ENCODE measurements around the gene SHB.
"Not testable (repeated sequence)": the region's sequence is repeated elsewhere in the genome, so short reads cannot be mapped to it uniquely, and the experiment has no call there.

The SHB gene

GRCh38 chr9:37906312-37907239 lies 162.5 kb downstream of the SHB start:
- DNase-seq (ENCODE audit: low read depth in 1 of 2, low spot score in 1 of 2): no peak

- DNase-seq (ENCODE audit: low read depth in 1 of 2, low spot score in 1 of 2): no peak
Observed at GRCh38 chr9:37905776-37906175, 163.3 kb downstream of the SHB start.

GRCh38 chr9:37905131-37905505 lies 163.9 kb downstream of the SHB start:
- DNase-seq (ENCODE audit: low read depth in 1 of 2, low spot score in 1 of 2): no peak

GRCh38 chr9:37904445-37905130 lies 164.4 kb downstream of the SHB start:
- no peak for DNase-seq (ENCODE audit: low read depth in 1 of 2, low spot score in 1 of 2)

- peak; percentile 92 to 98 for DNase-seq (ENCODE audit: low read depth in 1 of 2, low spot score in 1 of 2)
Observed at GRCh38 chr9:37903647-37904444, 165.2 kb downstream of the SHB start, which contains the start of gene SLC25A51. Gene SLC25A51 (minus strand): TSS chr9:37904127. CDS start chr9:37888550, 15,577 bp downstream.

GRCh38 chr9:37902796-37903646 lies 166.0 kb downstream of the SHB start:
- no peak for DNase-seq (ENCODE audit: low read depth in 1 of 2, low spot score in 1 of 2)

GRCh38 chr9:37902131-37902530 lies 166.9 kb downstream of the SHB start:
- DNase-seq (ENCODE audit: low read depth in 1 of 2, low spot score in 1 of 2): no peak

- DNase-seq (ENCODE audit: low read depth in 1 of 2, low spot score in 1 of 2): no peak
Observed at GRCh38 chr9:37899041-37899440, 170.0 kb downstream of the SHB start.

- no peak for DNase-seq (ENCODE audit: low read depth in 1 of 2, low spot score in 1 of 2)
Observed at GRCh38 chr9:37897665-37898064, 171.4 kb downstream of the SHB start.

GRCh38 chr9:37892063-37892462 lies 177.0 kb downstream of the SHB start:
- no peak for DNase-seq (ENCODE audit: low read depth in 1 of 2, low spot score in 1 of 2)

GRCh38 chr9:37891042-37891441 lies 178.0 kb downstream of the SHB start:
- DNase-seq (ENCODE audit: low read depth in 1 of 2, low spot score in 1 of 2): not testable (repeated sequence)

GRCh38 chr9:37889536-37889935 lies 179.5 kb downstream of the SHB start:
- no peak for DNase-seq (ENCODE audit: low read depth in 1 of 2, low spot score in 1 of 2)

- not testable (repeated sequence) for DNase-seq (ENCODE audit: low read depth in 1 of 2, low spot score in 1 of 2)
Observed at GRCh38 chr9:37887977-37888583, 180.9 kb downstream of the SHB start.

GRCh38 chr9:37880916-37881479 lies 188.0 kb downstream of the SHB start:
- no peak for DNase-seq (ENCODE audit: low read depth in 1 of 2, low spot score in 1 of 2)

- no peak for DNase-seq (ENCODE audit: low read depth in 1 of 2, low spot score in 1 of 2)
Observed at GRCh38 chr9:37876376-37876775, 192.7 kb downstream of the SHB start.

GRCh38 chr9:37873955-37874354 lies 195.1 kb downstream of the SHB start:
- DNase-seq (ENCODE audit: low read depth in 1 of 2, low spot score in 1 of 2): no peak

- DNase-seq (ENCODE audit: low read depth in 1 of 2, low spot score in 1 of 2): no peak
Observed at GRCh38 chr9:37870799-37871176, 198.2 kb downstream of the SHB start.

- no peak for DNase-seq (ENCODE audit: low read depth in 1 of 2, low spot score in 1 of 2)
Observed at GRCh38 chr9:37870081-37870798, 198.8 kb downstream of the SHB start.
